Fibroblast of lung (primary cell): ENCODE data around the gene UQCRH. TPM values are rescaled to one million over a fixed set of nuclear protein-coding genes. Genes with fewer than 3 reads are reported as not detected.

ENCODE experiments used
- DNase-seq, 2 donors: peaks; one replicate each; pipeline versions ENCODE4 v3.0.0 to v3.0.0-alpha.2; 2010; ENCODE audit warnings: low read depth in 2 of 2
- H2AFZ ChIP-seq: 2 replicates; pipeline ENCODE4 v1.5.1; 2012; ENCODE audit warnings: low read length, control low read depth, inconsistent platforms
- H3K27ac ChIP-seq: 2 replicates; pipeline ENCODE4 v1.5.1; 2011; ENCODE audit warnings: low read length, control low read depth; ENCODE audit not compliant: insufficient read depth
- H3K27me3 ChIP-seq: 2 replicates; pipeline ENCODE4 v1.5.1; 2011; ENCODE audit warnings: mild to moderate bottlenecking, low read length; ENCODE audit not compliant: control insufficient read depth, insufficient read depth
- H3K36me3 ChIP-seq: 2 replicates; pipeline ENCODE4 v1.5.1; 2011; ENCODE audit warnings: low read length; ENCODE audit not compliant: control insufficient read depth, insufficient read depth
- H3K4me1 ChIP-seq: 2 replicates; pipeline ENCODE4 v1.5.1; 2011; ENCODE audit warnings: low read length; ENCODE audit not compliant: control insufficient read depth, insufficient read depth; ENCODE audit errors: extremely low read depth
- H3K4me2 ChIP-seq: 2 replicates; pipeline ENCODE4 v1.5.1; 2011; ENCODE audit warnings: low read length, control low read depth; ENCODE audit not compliant: insufficient read depth; ENCODE audit errors: extremely low read depth
- H3K4me3 ChIP-seq, 4 experiments: fragments of 200-600 bp in 1 of 4; sonication (generic) in 1 of 4; replicated peaks in 1 of 4; 2 replicates each; pipeline ENCODE4 v1.5.1; 2011 to 2016; ENCODE audit warnings: low read length in 4 of 4, low read depth in 3 of 4, mild to moderate bottlenecking in 3 of 4, control low read depth in 2 of 4, inconsistent platforms in 1 of 4, mixed read lengths in 1 of 4; ENCODE audit not compliant: insufficient read depth in 1 of 4; ENCODE audit errors: control extremely low read depth in 1 of 4
- H3K79me2 ChIP-seq: 2 replicates; pipeline ENCODE4 v1.5.1; 2012; ENCODE audit warnings: mild to moderate bottlenecking, low read length, inconsistent platforms; ENCODE audit not compliant: control insufficient read depth, insufficient read depth
- H3K9ac ChIP-seq: 2 replicates; pipeline ENCODE4 v1.5.1; 2011; ENCODE audit warnings: mild to moderate bottlenecking, low read length, control low read depth; ENCODE audit not compliant: insufficient read depth
- H3K9me3 ChIP-seq: 2 replicates; pipeline ENCODE4 v1.5.1; 2012; ENCODE audit warnings: low read depth, low read length; ENCODE audit not compliant: control insufficient read depth, insufficient read depth
- H4K20me1 ChIP-seq: 2 replicates; pipeline ENCODE4 v1.5.1; 2011; ENCODE audit warnings: low read length; ENCODE audit not compliant: control insufficient read depth, insufficient read depth; ENCODE audit errors: extremely low read depth
- EZH2 ChIP-seq: IDR thresholded peaks from 2 replicates; pipeline ENCODE4 v1.5.1; 2012; ENCODE audit warnings: low read length, control low read depth, mild to moderate bottlenecking; ENCODE audit errors: missing control alignments
- polyA plus RNA-seq, 2 donors: library from polyadenylated mRNA; depleted of rRNA in 1 of 2; stranded (reverse) in 1 of 2; unstranded in 1 of 2; fragments of >200 nt; gene quantifications; 2 replicates each; pipeline ENCODE4 v1.2.1, GENCODE V29; 2011 to 2012; ENCODE audit warnings: missing spikeins in 1 of 2
- total RNA-seq: library from RNA; depleted of rRNA; stranded (reverse); fragments of >200 nt; gene quantifications from 2 replicates; pipeline ENCODE4 v1.2.1, GENCODE V29; 2014
- TF ChIP-seq, protein P1 (sequence below), 2 donors: IDR thresholded peaks in 1 of 2; conservative IDR thresholded peaks in 1 of 2; 1 replicate in 1 of 2; 2 replicates in 1 of 2; pipeline ENCODE4 v1.5.1; 2011 to 2012; ENCODE audit warnings: low read length in 2 of 2, control low read depth in 1 of 2, inconsistent platforms in 1 of 2, low read depth in 1 of 2, mild to moderate bottlenecking in 1 of 2

Gene UQCRH
- total and polyA plus RNA-seq, 2 donors (not counting 1 experiment from before 2014, with no cell fraction given): 447 to 514 TPM

- Histone ChIP-seq H3K9ac (no peak overlapping the region), H3K4me1 (no peaks in the 10 kb centered on the region), H3K79me2 (no peaks in the 10 kb centered on the region), H3K36me3 (peaks cover 24% of the 10 kb centered on the region), H3K4me2 (no peak overlapping the region), H2AFZ (no peak overlapping the region), H3K27ac (no peak overlapping the region), H4K20me1 (no peaks in the 10 kb centered on the region), H3K27me3 (no peaks in the 10 kb centered on the region), H3K9me3 (no peaks in the 10 kb centered on the region), H3K4me3 (no peak overlapping the region)
- no peak for TF ChIP-seq EZH2
- TF ChIP-seq, protein P1, sequence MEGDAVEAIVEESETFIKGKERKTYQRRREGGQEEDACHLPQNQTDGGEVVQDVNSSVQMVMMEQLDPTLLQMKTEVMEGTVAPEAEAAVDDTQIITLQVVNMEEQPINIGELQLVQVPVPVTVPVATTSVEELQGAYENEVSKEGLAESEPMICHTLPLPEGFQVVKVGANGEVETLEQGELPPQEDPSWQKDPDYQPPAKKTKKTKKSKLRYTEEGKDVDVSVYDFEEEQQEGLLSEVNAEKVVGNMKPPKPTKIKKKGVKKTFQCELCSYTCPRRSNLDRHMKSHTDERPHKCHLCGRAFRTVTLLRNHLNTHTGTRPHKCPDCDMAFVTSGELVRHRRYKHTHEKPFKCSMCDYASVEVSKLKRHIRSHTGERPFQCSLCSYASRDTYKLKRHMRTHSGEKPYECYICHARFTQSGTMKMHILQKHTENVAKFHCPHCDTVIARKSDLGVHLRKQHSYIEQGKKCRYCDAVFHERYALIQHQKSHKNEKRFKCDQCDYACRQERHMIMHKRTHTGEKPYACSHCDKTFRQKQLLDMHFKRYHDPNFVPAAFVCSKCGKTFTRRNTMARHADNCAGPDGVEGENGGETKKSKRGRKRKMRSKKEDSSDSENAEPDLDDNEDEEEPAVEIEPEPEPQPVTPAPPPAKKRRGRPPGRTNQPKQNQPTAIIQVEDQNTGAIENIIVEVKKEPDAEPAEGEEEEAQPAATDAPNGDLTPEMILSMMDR (conservative IDR thresholded peaks at IDR 0.05 in 1 of 2, IDR thresholded peaks at IDR 0.05 in 1 of 2; ENCODE audit: low read depth in 1 of 2, low read length in 2 of 2): no peak
- no peak for DNase-seq
Observed at GRCh38 chr1:46274225-46275029, 29.1 kb upstream of the UQCRH start.

- H4K20me1 ChIP-seq: no peaks in the 10 kb centered on the region
- no peaks in the 10 kb centered on the region for H3K9me3 ChIP-seq
- no peak overlapping the region for H2AFZ ChIP-seq
- no peak overlapping the region for H3K9ac ChIP-seq
- H3K79me2 ChIP-seq: no peaks in the 10 kb centered on the region
- H3K27me3 ChIP-seq: no peaks in the 10 kb centered on the region
- no peak overlapping the region for H3K4me3 ChIP-seq
- TF ChIP-seq, protein P1 (conservative IDR thresholded peaks at IDR 0.05 in 1 of 2, IDR thresholded peaks at IDR 0.05 in 1 of 2; ENCODE audit: low read depth in 1 of 2, low read length in 2 of 2): no peak
- TF ChIP-seq EZH2: no peak
- H3K36me3 ChIP-seq: peaks cover 25% of the 10 kb centered on the region
- no peaks in the 10 kb centered on the region for H3K4me1 ChIP-seq
- DNase-seq: no peak
- no peak overlapping the region for H3K27ac ChIP-seq
- H3K4me2 ChIP-seq: no peak overlapping the region
Observed at GRCh38 chr1:46275030-46275337, 28.5 kb upstream of the UQCRH start.

- Histone ChIP-seq H4K20me1 (no peaks in the 10 kb centered on the region), H3K4me2 (no peak overlapping the region), H3K27ac (no peak overlapping the region), H3K27me3 (no peaks in the 10 kb centered on the region), H3K36me3 (peaks cover 31% of the 10 kb centered on the region), H3K9me3 (no peaks in the 10 kb centered on the region), H3K4me1 (no peaks in the 10 kb centered on the region), H3K79me2 (no peaks in the 10 kb centered on the region), H3K4me3 (no peak overlapping the region), H2AFZ (no peak overlapping the region), H3K9ac (no peak overlapping the region)
- TF ChIP-seq EZH2: no peak
- TF ChIP-seq, protein P1 (conservative IDR thresholded peaks at IDR 0.05 in 1 of 2, IDR thresholded peaks at IDR 0.05 in 1 of 2; ENCODE audit: low read depth in 1 of 2, low read length in 2 of 2): no peak
- no peak for DNase-seq
Observed at GRCh38 chr1:46277658-46278373, 25.7 kb upstream of the UQCRH start.
